ENCODE results near the gene TULP4. TPM values are rescaled to one million over a fixed set of nuclear protein-coding genes. Genes with fewer than 3 reads are reported as not detected.
A peak's percentile ranks its signal among the peaks of the same experiment; 100 is the strongest.
"Not testable (repeated sequence)": the region's sequence is repeated elsewhere in the genome, so short reads cannot be mapped to it uniquely, and the experiment has no call there.

Gene TULP4
- total and polyA plus RNA-seq, 2 of the 8 experiments (the other 6 are each of a cell fraction or from before 2014, with no cell fraction given): 7.7 to 51.6 TPM

DNA sequence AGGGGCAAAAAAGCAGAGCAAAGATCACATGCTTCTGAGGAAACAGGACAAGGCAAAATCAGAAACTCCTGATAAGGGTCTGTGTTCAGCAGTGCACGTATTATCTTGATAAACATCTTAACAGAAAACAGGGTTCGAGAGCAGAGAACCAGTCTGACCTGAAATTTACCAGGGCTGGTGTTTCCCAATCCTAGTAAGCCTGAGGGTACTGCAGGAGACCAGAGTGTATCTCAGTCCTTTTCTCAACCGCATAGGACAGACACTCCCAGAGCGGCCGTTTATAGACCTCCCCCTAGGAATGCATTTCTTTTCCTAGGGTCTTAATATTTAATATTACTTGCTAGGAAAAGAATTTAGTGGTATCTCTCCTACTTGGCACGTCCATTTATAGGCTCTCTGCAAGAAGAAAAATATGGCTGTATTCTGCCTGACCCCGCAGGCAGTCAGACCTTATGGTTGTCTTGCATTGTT is 15.4 kb upstream of the TULP4 start:
- DNase-seq (ENCODE audit: low read depth in 1 of 2, low spot score in 2 of 2); POLR2A ChIA-PET (ENCODE audit: partially characterized antibody); H3K14ac ChIP-seq (ENCODE audit: insufficient read length): not testable (repeated sequence)

DNA sequence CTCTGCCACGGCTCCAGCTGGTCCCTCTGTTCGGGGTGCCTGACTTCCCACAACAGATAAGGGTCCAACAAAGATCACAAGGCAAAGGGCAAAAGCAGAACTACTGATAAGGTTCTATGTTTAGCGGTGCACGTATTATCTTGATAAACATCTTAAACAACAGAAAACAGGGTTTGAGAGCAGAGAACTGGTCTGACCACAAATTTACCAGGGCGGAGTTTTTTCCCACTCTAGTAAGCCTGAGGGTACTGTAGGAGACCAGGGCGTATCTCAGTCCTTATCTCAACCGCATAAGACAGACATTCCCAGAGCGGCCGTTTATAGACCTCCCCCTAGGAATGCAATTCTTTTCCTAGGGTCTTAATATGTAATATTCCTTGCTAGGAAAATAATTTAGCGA is 14.6 kb upstream of the TULP4 start:
- H3K79me1 ChIP-seq (ENCODE audit: low read depth, low read length); H4K8ac ChIP-seq (ENCODE audit: extremely low read depth, insufficient read depth, low read length); H3K9ac ChIP-seq (replicated peaks in 1 of 4; ENCODE audit: extremely low read depth in 1 of 4, low read depth in 3 of 4, low read length in 3 of 4); H2BK12ac ChIP-seq (ENCODE audit: low read depth, low read length); H3K23ac ChIP-seq (ENCODE audit: insufficient read length); H3K18ac ChIP-seq (ENCODE audit: extremely low read depth, low read length); DNase-seq (ENCODE audit: low read depth in 1 of 2, low spot score in 2 of 2); H3K4ac ChIP-seq (replicated peaks; ENCODE audit: insufficient read length, low read depth, low read length); H2AFZ ChIP-seq (ENCODE audit: low read length); H4K20me1 ChIP-seq (replicated peaks in 1 of 2; ENCODE audit: control insufficient read depth in 1 of 2, insufficient read depth in 2 of 2, low read length in 2 of 2); H3K23me2 ChIP-seq (ENCODE audit: low read depth, low read length); H2BK120ac ChIP-seq (replicated peaks; ENCODE audit: low read depth, low read length); H3K4me1 ChIP-seq (replicated peaks in 1 of 4; ENCODE audit: control insufficient read depth in 3 of 4, insufficient read depth in 4 of 4, low read length in 3 of 4); H4K91ac ChIP-seq (replicated peaks; ENCODE audit: insufficient read length, low read length); H4K5ac ChIP-seq (ENCODE audit: insufficient read length, low read depth, low read length); H2BK20ac ChIP-seq (ENCODE audit: low read length); POLR2A ChIA-PET (ENCODE audit: partially characterized antibody); CTCF ChIA-PET (ENCODE audit: partially characterized antibody); H2BK5ac ChIP-seq (ENCODE audit: low read depth, low read length); FAIRE-seq; H3K79me2 ChIP-seq (ENCODE audit: control insufficient read depth in 1 of 2, insufficient read depth in 2 of 2, low read length in 2 of 2); H3K14ac ChIP-seq (ENCODE audit: insufficient read length); H3K4me3 ChIP-seq (ENCODE audit: extremely low read depth in 1 of 4, insufficient read depth in 2 of 4, low read depth in 3 of 4, low read length in 4 of 4); H3K56ac ChIP-seq (replicated peaks; ENCODE audit: insufficient read length, low read depth, low read length); H3K4me2 ChIP-seq (ENCODE audit: insufficient read depth in 1 of 2, low read depth in 2 of 2, low read length in 2 of 2); H2BK15ac ChIP-seq (ENCODE audit: low read length); H3K27ac ChIP-seq (ENCODE audit: low read depth, low read length); H2AK5ac ChIP-seq (ENCODE audit: low read depth, low read length); H3K27me3 ChIP-seq (replicated peaks in 1 of 4; ENCODE audit: control insufficient read depth in 3 of 4, extremely low read depth in 1 of 4, insufficient read depth in 3 of 4, low read length in 3 of 4): not testable (repeated sequence)
- H3K36me3 ChIP-seq (ENCODE audit: control insufficient read depth in 2 of 4, insufficient read depth in 4 of 4, low read length in 3 of 4): peaks cover 0 to 15% (median 4%) of the 10 kb centered on the region in 4 experiments; a peak in 4 of 8 replicates
- 91% methylated on average over 10 of the region's 10 CpGs; no CpG with 5 or more reads in 1 of the 2 experiments for WGBS, 2 experiments (ENCODE audit: extremely low coverage in 1 of 2, insufficient coverage in 1 of 2, insufficient read length in 1 of 2, insufficient replicate concordance in 2 of 2, low coverage in 1 of 2, low lambda C conversion rate in 2 of 2, missing lambda C conversion rate in 1 of 2)
- H3K9me3 ChIP-seq (ENCODE audit: insufficient read depth in 2 of 2, low read depth in 1 of 2, low read length in 1 of 2): 0 out of 4 replicates have a peak, but pooled peaks cover 6 to 11% of the 10 kb centered on the region in 2 experiments

More for the DNA sequence above, 15.4 kb upstream of the TULP4 start:
- not testable (repeated sequence) for H3K56ac ChIP-seq (replicated peaks; ENCODE audit: insufficient read length, low read depth, low read length); H2BK15ac ChIP-seq (ENCODE audit: low read length); H3K4me1 ChIP-seq (replicated peaks in 1 of 4; ENCODE audit: control insufficient read depth in 3 of 4, insufficient read depth in 4 of 4, low read length in 3 of 4); FAIRE-seq; H2BK12ac ChIP-seq (ENCODE audit: low read depth, low read length); H3K4me3 ChIP-seq (ENCODE audit: extremely low read depth in 1 of 4, insufficient read depth in 2 of 4, low read depth in 3 of 4, low read length in 4 of 4); H3K27ac ChIP-seq (ENCODE audit: low read depth, low read length); H3K9ac ChIP-seq (replicated peaks in 1 of 4; ENCODE audit: extremely low read depth in 1 of 4, low read depth in 3 of 4, low read length in 3 of 4); H4K20me1 ChIP-seq (replicated peaks in 1 of 2; ENCODE audit: control insufficient read depth in 1 of 2, insufficient read depth in 2 of 2, low read length in 2 of 2); H4K91ac ChIP-seq (replicated peaks; ENCODE audit: insufficient read length, low read length); H3K79me1 ChIP-seq (ENCODE audit: low read depth, low read length); H2BK20ac ChIP-seq (ENCODE audit: low read length); H2AK5ac ChIP-seq (ENCODE audit: low read depth, low read length); H3K79me2 ChIP-seq (ENCODE audit: control insufficient read depth in 1 of 2, insufficient read depth in 2 of 2, low read length in 2 of 2); H4K8ac ChIP-seq (ENCODE audit: extremely low read depth, insufficient read depth, low read length); H3K23ac ChIP-seq (ENCODE audit: insufficient read length); H2AFZ ChIP-seq (ENCODE audit: low read length); H4K5ac ChIP-seq (ENCODE audit: insufficient read length, low read depth, low read length); H3K4me2 ChIP-seq (ENCODE audit: insufficient read depth in 1 of 2, low read depth in 2 of 2, low read length in 2 of 2); H3K18ac ChIP-seq (ENCODE audit: extremely low read depth, low read length); H2BK120ac ChIP-seq (replicated peaks; ENCODE audit: low read depth, low read length); H3K23me2 ChIP-seq (ENCODE audit: low read depth, low read length); H3K4ac ChIP-seq (replicated peaks; ENCODE audit: insufficient read length, low read depth, low read length); H2BK5ac ChIP-seq (ENCODE audit: low read depth, low read length); H3K27me3 ChIP-seq (replicated peaks in 1 of 4; ENCODE audit: control insufficient read depth in 3 of 4, extremely low read depth in 1 of 4, insufficient read depth in 3 of 4, low read length in 3 of 4)
- H3K36me3 ChIP-seq (ENCODE audit: control insufficient read depth in 2 of 4, insufficient read depth in 4 of 4, low read length in 3 of 4): peaks cover 0 to 15% (median 4%) of the 10 kb centered on the region in 4 experiments; a peak in 4 of 8 replicates
- peak in 1 of 2 experiments; percentile 65; a peak in 1 of 3 replicates for TF ChIP-seq EP300 (IDR thresholded peaks at IDR 0.05; ENCODE audit: borderline replicate concordance in 1 of 2, low read depth in 2 of 2, low read length in 2 of 2)
- H3K9me3 ChIP-seq (ENCODE audit: insufficient read depth in 2 of 2, low read depth in 1 of 2, low read length in 1 of 2): 0 out of 4 replicates have a peak, but pooled peaks cover 6 to 11% of the 10 kb centered on the region in 2 experiments
- CTCF ChIA-PET (ENCODE audit: partially characterized antibody): interaction anchor here (0.6 kb wide), 1 partner anchor 254 kb away, joined by 3 read pairs; no protein-coding TSS in a partner anchor
- WGBS, 2 experiments (ENCODE audit: extremely low coverage in 1 of 2, insufficient coverage in 1 of 2, insufficient read length in 1 of 2, insufficient replicate concordance in 2 of 2, low coverage in 1 of 2, low lambda C conversion rate in 2 of 2, missing lambda C conversion rate in 1 of 2): 96% methylated on average over 7 of the region's 7 CpGs; no CpG with 5 or more reads in 1 of the 2 experiments
